PC-3 (cell line): Measurements from ENCODE around the gene ITGAV.

Experiments
- CTCF ChIP-seq: fragments of 300-600 bp; sonication (generic); conservative IDR thresholded peaks from 2 replicates; pipeline ENCODE4 v1.5.1; 2017; ENCODE audit warnings: antibody characterized with exemption, low read depth, mild to moderate bottlenecking, low read length
- EZH2 ChIP-seq: fragments of 300-600 bp; sonication (generic); IDR thresholded peaks from one replicate; pipeline ENCODE4 v1.6.1; 2017; ENCODE audit warnings: antibody characterized with exemption, mild to moderate bottlenecking, low read length; ENCODE audit not compliant: unreplicated experiment
- EZH2phosphoT487 ChIP-seq: fragments of 300-600 bp; sonication (generic); IDR thresholded peaks from 2 replicates; pipeline ENCODE4 v1.6.1; 2018; ENCODE audit warnings: mild to moderate bottlenecking, antibody characterized with exemption, low read length, borderline replicate concordance

- TF ChIP-seq CTCF = no peak
- no peak for TF ChIP-seq EZH2
- TF ChIP-seq EZH2phosphoT487 = no peak
Measured at GRCh38 chr2:186632417-186632816, 42.6 kb downstream of the ITGAV start.
